Glomerular endothelial cell (primary cell): ENCODE data around the gene CDT1. TPM values are rescaled to one million over a fixed set of nuclear protein-coding genes. Genes with fewer than 3 reads are reported as not detected.

Experiments
- DNase-seq: peaks from one replicate; pipeline ENCODE4 v3.0.0-alpha.2; 2011; ENCODE audit warnings: low read depth, low spot score; ENCODE audit errors: extremely low read depth
- total RNA-seq: library from RNA; depleted of rRNA; stranded (reverse); fragments of >200 nt; gene quantifications from 2 replicates; pipeline ENCODE4 v1.2.3, GENCODE V29; 2015

CDT1 gene
- total RNA-seq = 10.9 and 17.8 TPM in 2 replicates

DNA sequence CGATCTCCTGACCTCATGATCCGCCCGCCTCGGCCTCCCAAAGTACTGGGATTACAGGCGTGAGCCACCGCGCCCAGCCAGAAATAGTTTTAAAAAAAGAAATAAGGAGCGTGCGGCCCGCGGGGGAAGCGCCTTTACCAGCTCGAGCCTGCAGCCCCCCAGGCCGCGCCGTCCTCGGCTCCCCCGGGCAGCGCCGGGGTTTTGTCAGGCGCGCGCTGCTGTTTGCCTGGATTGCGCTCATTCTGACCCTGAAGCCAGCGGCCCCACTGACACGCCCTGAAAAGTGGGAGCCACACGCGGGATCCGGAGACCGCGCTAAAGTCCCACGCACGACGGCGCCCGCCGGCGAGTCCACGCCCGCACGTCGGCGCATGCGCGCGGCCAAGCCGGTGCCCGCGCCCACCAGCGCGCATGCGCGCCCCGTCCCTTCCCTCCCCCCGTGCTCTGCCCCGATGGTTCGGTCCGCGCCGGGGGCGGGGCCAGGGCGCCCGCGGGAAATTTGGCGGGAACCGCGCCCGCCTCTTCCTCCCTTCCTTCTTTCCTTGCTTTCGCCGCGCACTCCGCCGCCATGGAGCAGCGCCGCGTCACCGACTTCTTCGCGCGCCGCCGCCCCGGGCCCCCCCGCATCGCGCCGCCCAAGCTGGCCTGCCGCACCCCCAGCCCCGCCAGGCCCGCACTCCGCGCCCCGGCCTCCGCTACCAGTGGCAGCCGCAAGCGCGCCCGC is at the start of gene CDT1:
TSS of gene CDT1 (plus strand) at position 526 of the 724 bp plus-strand sequence. CDS start at position 569, 43 bp downstream.
- DNase-seq = no peak

DNA sequence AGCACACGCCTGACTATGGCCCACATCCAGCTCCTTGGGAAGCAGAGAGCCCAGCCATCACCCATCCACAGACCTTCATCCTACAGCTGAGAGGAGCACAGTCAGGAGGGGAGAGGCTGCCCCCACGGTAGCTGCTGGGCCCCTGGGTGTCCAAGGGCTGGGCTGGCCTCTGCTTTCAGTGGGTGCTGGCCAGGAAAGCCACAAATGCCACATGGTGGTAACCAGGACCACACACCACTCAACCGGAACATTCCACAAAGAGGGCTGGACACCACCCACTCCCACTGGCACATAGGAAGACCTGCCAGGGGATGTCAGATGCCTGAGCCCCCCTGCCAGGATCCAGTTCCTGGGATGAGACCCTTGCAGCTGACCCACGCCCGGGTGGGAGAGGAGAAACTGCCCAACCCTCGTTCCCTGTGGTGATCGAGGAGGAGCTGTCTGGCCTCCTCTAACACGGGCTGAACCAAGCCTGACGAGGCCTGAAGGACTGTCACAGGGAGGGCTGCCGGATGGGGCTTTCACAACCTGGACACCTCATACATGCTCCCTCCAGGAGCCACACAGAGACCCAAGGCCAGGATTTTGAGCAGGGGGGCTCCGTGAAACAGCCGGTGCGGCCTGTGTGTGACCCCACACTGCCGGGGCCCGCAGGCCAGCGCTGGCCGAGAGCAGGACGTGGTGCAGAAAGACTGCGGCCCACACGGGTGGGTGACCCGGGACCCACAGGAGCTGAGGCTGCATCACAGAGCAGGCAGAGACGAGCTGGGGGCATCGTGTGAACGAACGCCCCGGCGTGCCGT is 49.3 kb upstream of the CDT1 start:
- DNase-seq = no peak

DNA sequence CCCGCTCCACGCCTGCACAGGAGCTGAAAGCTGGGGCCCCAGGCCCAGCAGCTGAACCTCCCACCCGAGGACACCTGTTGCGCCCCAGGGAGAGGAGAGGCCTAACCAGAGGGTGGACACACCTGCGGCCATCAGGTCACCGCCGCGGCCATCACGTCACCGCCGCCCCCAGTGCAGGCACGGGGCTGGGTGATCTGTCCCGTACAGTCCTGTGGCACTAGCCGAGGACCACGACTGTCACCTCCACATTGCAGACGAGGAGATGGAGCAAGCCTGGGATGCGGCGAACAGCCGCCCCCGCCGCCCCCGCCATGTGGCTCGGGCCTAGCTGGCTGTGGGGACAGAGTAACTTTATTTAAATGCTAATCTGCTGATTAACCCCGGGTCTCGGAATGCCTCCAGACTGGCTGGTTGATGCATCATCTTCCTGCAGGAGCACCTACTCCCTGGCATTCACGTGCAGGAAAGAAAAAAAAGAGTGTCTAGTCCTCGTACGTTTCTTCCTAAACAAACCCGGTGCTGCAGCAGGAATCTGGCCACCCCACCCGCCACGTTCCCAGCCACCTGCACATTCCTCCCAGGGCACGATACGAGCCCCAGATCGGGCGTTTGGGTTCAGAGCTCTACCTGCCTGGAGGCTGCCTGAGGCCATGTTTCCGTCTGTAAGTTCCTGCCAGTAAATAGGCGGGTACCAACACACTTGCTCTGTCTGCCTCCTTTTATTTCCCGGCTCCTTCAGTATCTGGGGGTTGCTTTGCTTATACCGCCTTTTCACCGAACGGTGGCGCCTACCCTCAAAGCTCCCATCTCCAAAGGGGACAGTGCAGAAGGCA is 48.5 kb upstream of the CDT1 start:
- no peak for DNase-seq

DNA sequence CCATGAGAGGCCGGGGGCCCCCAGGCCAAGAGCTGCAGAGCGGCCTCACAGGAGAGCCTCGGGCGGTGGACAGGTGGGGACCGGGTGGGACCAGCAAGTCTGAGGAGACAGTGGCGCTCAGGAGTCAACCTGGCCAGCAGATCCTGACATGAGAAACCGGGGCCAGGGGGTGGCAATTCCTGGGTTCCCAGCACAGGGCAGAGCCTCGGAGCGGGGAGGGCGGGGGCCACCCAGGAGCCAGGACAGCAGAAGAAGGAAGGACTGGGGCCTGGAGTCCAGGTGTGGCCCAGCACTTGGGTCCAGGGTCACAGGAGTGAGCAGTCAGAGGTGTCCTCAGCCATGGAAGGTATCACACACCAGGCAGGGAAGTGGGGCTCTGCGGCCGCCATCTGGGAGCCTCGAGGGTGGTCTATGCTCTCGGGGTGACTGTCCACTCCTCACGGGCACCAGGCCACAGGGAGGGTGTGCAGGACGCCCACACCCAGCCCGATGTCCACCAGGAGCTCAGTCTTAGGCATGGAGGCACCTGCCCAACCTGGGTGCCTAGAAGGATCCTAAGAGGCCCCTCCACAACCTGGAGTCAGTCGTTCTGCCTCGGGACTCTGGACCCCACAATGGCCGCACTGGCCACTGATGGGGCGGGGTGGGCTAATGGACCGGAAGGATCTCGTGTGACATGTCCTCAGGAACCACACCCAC is 47.7 kb upstream of the CDT1 start:
- DNase-seq = no peak

DNA sequence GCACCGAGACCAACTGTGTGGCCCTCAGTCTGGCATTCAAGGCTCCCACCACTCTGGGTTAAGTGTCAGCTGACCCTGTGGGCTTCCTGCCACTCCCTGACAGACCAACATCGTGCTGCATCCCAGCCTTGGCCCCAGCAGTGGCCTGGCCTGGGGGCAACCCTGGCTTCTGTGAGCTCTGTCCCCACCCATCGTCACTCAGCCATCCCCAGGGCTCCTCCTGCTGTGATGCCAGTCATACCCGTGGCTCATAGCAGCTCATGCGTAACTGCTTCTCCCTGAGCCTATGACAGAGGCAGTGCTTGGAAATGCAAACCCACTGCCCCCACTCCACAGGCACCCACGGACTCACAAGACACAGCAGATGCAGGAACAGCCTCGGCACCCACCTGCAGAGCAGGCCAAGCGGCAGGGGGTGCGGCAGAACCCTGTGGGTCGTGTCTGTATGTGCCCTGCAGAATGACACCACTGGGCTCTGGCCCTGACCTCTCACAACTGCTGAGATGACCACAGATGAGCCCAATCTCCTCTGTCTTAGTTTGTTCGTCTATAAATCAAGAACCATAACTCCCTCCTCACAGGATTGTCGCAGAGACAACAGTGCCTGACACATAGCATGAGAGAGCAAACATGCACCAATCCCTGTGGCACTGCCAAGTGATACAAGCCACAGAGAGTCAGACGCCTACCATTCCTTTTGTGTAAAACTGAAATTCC is 45.2 kb upstream of the CDT1 start:
- no peak for DNase-seq

DNA sequence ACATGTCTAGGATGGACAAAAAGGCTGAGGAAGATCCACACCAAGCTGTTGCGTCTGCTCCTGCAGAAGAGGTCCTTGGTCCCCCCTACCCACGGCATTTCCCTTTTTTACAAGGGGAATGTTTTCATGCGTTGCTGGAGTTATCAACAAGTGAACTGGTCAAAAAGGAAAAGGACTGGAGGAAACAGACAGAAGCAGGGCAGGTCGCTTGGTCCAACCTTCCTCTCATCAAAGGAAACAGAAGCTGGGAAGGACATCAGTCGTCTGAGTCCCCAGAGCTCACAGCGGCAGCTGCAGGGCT is 44.7 kb upstream of the CDT1 start:
- DNase-seq = no peak

DNA sequence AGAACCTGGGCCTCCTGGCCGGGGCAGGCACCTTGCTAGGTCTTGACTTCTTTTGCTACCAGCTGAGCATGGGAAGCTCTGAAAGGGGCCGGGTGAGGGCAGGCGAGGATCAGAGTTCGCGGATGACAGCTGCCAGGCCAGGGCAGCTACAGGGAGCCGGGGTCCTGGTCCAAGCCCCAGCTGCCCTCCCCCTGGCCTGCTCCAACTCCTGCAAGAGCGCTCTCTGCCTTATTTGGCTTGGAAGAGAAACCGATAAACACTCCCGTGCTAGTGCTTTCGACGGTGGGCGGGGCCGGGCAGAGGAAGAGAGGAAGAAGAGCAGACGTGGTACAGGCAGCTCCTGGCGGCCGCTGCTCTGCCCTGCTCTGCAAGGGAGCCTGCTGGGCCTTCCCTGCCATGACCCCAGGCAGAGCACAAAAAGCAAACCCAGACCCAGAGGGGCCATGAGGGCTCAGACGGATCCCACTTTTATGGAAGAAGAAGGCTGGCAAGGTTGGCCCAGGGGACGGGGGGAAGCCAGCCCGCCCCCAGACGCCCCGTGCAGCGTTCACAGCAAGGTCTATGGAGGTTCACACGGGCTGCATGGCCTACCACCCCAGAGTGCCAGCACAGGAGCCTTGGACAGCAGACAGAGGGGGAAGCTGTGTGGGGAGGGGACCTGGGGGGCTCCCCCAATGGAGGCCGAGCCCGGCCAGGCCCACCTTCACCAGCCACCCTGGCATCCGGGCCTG is 44.2 kb upstream of the CDT1 start:
- DNase-seq = no peak

DNA sequence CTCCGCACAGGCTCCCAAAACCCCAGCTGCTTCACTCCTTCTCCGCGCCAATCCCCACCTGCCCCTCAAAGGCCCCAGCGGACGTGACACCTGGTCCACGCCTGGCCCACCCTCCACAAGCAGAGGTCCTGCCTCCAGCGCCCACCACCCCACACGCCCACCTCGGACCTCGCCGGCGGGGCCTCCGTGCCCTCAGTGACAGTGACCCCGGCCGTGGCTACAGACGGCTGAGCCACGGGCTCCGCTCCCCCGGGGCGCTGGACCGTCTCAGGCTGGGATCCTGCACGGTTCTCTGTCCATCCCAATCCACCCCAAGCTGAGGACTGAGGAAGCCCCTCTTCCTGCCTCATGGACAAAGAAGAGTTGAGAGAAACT is 43.6 kb upstream of the CDT1 start:
- DNase-seq = no peak

DNA sequence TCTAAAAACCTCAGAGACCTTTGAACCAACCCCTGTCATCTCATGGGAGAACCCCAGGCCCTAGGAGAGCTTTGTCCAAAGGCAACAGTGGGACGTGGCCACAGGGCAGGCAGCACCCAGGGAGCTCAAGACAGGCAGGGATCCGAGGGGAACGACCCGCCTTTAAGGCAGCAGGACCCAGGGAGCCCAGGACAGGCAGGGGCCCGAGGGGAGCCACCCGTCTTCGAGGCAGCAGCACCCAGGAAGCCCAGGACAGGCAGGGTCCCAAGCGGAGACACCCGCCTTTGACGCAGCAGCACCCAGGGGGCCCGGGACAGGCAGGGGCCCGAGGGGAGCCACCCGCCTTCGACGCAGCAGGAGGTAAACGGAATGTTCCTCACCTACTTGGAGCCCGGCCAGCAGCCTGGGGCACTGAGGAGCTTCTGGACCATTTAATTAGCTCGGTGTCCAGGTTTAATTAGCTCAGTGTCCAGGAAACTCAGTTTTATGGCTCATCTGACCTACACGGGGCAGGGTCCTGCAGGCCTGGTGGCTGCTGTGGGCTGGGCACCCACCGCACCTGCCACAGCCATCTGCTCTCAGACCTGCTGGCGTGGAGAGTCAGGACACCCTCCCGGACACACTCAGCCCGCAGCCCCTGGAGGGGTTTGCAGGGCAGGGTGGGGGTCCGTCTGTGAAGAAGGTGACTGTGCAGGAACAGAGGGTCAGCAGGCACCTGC is 43.0 kb upstream of the CDT1 start:
- no peak for DNase-seq

DNA sequence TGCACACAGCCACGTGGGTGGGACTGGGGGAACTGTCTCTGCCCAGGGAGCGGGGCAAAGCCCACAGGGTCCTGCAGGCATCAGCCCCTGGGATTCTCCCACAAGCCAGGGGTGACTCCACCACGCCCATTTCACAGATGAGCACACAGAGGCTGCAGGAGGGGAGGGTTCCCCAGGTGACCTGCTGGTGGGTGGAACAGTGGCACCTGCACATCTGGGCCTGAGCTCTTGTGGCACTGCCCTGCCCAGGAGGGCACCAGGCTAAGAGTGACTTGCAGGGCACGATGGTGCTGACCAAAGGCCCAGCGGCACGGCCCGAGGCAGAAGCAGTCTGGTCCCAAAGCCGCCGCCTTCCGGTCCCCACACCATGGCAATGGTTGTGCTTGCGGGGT is 42.5 kb upstream of the CDT1 start:
- no peak for DNase-seq

DNA sequence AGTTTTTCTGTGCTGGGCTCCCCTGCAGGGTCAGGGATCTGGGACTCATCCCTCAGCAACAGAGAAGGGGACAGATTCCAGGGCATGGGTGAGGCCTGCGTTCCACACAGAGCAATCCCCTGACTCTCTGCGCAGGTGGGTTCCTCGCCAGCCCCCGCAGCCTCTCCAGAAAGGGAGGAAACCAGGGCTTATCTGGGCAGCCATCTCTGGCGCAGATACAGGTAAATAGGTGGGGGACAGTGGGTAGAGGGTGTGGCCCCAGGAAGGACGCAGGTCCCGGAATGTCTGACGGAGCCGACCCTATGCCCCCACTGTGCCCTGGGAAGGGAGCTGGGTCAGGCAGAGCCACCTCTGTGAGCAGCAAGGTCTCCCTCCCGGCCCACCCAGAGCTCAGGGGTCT is 41.8 kb upstream of the CDT1 start:
- DNase-seq = no peak

DNA sequence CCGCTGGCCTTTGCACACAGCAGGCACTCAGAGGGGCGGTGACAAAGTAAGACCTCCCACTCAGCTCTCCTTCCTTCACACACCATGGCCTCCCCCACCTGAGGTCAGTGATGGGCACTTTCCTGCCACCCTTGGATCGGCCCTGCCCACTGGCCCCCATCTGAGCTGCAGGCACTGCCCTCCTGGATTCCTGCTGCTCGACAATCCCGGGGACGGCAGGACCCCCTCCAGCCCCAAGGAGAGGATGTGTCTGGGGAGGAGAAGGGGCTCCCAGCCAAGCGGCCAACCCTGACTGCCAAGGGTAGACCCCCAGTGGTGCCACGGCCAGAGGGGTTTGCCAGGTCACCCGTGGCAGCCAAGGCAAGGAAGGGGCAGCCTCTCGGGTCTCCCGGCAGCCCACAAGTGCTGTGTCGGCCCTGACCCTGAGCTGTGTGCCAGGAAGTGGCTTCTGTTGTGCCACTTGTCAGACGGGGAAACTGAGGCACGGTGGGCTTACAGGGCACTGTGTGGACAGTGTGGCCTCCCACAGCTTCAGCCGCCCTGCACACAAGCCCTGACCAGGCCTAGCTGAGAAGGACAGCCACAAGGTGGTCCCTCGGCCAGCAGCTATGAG is 41.2 kb upstream of the CDT1 start:
- no peak for DNase-seq

DNA sequence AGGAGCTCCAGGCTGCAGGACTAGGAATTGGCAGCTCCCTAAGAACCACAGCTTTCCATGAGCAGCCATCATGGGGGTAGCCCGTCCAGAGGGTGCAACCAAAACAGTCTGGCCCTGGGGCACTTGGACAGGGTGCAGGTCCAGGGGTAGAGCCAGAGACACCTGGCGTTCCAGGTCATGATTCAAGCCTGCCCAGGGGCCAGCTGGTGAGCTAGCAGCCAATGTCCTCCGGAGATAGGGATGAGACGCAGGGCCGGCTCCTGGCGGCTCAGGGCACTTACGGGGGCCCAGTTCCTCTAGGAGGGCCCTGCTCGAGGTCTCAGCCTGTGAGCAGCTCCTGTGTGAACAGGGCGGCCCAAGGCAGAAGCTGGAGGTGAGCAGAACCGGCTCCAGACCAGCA is 40.6 kb upstream of the CDT1 start:
- no peak for DNase-seq

DNA sequence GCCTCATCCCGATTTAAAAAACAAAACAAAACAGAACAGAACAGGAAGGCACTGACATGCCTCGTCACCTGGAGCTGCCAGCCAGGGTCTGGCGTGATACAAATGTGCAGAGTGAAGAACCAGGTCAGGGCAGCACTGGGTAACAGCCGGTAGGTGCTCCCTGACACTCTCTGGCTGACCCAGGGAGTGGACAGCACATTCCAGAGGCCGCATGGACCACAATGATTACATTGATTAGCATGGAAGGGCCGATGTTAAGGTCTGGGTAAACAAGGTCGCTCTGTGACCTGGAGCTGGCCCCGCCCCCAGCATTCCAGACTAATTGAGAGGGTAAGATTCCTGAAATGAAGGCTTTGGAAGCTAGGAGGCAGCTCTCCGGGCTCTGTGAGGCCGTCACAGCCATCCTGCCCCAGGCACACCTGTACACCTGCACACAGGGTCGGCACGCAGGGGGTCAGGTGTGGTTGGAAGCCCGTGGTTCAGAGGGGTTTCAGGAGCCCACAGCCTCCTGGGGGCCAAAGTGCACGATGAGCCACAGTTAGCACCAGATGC is 40.0 kb upstream of the CDT1 start:
- no peak for DNase-seq

DNA sequence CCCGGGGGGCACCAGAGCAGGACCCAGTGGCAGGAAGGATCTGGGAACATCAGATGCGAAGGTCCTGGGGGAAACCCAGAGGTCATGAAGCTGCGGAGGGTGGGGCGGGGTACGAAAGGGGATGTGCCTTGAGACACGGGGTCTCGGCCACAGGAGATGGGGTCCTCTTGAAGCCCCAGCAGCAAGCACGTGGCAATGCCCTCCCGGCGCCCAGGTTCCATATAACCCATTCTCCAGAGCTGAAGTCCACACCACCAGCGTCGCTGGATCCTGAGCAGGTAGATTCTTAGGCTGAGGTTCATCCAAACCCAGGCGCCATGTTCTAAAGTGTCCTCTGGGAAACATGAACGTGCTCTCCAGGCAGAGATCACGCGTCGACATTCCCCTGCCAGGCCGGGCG is 39.5 kb upstream of the CDT1 start:
- DNase-seq = no peak

DNA sequence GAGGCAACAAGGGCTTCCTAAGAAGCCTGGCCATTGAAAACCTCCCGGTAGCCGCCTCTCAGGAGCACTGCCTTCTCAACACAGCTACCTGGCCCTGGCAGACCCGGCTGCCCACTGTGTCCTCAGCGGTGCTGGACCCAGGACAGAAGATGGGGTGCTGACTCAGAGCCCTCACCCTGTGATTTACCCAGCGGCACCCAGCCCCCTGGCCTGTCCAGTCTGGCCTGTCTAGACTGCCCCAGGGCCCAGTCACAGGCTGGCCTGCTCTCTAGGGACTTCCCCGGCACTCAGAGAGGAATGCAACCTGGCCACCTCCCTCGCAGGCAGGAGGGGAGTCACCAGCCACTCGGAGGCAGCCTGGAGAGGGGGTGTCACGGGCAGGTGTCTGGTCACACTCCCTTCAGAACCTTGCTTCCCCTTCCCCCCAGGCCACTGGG is 38.7 kb upstream of the CDT1 start:
- no peak for DNase-seq

DNA sequence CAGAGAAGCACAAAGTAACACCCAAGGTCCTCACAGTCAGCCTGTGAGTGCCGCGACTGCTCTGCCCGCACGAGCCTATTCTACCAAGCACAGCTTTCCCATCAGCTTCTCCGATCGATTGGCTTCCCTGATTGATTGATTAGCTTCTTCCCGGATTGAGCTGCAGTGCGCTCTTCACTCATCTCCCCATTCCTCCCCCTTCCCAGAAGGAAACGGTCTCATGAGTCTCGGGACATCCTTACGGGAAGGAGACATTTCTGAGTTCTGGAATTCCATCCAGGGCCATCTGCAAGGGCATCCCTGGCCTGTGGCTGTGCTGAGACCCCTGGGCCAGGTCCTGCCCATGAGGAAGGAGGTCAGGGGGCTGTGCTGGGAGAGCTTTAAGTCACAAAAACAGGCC is 36.6 kb upstream of the CDT1 start:
- no peak for DNase-seq

DNA sequence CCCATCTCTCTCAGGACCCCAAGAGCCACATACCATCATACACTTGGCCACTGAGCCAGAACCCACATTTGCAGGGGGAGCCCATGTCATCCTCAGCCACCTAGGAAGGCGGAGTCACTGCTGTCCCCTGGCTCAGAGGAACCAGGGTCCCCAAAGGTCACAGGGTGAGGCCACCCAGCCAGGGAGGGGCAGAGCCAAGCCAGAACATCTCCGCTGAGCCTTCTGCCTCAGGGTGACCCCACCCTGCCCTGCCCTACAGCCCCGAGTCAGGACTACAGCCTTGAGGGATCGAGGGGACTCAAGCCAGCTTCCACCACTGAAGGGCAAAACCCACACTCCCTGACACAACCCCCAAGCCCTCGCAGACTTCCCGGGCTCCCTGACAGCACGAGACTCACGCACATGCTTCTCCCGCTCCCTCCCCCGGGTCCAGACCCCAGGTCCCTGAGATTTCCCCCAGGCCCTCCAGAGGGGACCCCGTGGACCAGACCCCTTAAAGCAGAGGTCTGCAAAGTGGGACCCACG is 36.0 kb upstream of the CDT1 start:
- DNase-seq = no peak
